ENCODE measurements around the gene PHGDH. TPM values are rescaled to one million over a fixed set of nuclear protein-coding genes. Genes with fewer than 3 reads are reported as not detected.

PHGDH gene
- total RNA-seq, 1 donor from 2014 or later, result 168 TPM

DNA sequence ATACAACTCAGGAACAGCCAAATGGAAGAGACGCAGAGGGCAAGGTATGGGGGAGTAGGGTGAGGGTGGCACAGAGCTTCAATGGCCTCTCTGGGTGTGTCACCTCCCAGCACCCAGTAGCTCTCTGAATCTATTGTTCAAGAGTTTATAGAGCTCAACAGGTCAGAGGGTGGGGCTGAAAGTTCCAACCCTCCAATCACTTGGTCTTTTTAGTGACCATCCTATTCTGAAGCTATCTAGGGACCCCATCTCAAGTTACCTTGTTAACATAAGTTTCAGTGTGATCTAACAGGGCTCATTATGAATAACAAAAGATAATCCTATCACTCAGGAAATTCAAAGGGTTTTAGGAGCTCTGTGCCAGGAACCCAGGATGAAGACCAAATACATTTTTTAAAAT lies 32.5 kb upstream of the PHGDH start:
- DNase-seq (ENCODE audit: low read depth) (no peak), FAIRE-seq (no peak)
- Histone ChIP-seq H3K4me3 (ENCODE audit: low read depth, low read length) (no peak overlapping the region), H3K27me3 (ENCODE audit: control insufficient read depth, insufficient read depth, low read length) (no peaks in the 10 kb centered on the region), H3K36me3 (ENCODE audit: control insufficient read depth, insufficient read depth, low read length) (no peaks in the 10 kb centered on the region)
- no peak for TF ChIP-seq CTCF (IDR thresholded peaks at IDR 0.05; ENCODE audit: insufficient read depth, low read length, severe bottlenecking)

GRCh38 chr1:119680193-119680592 lies 31.5 kb upstream of the PHGDH start:
- H3K36me3 ChIP-seq (ENCODE audit: control insufficient read depth, insufficient read depth, low read length), result no peaks in the 10 kb centered on the region
- H3K27me3 ChIP-seq (ENCODE audit: control insufficient read depth, insufficient read depth, low read length), result no peaks in the 10 kb centered on the region
- no peak overlapping the region for H3K4me3 ChIP-seq (ENCODE audit: low read depth, low read length)
- DNase-seq (ENCODE audit: low read depth) (no peak), FAIRE-seq (no peak)
- TF ChIP-seq CTCF (IDR thresholded peaks at IDR 0.05; ENCODE audit: insufficient read depth, low read length, severe bottlenecking), result no peak

GRCh38 chr1:119680723-119681122 lies 31.0 kb upstream of the PHGDH start:
- H3K36me3 ChIP-seq (ENCODE audit: control insufficient read depth, insufficient read depth, low read length), result no peaks in the 10 kb centered on the region
- TF ChIP-seq CTCF (IDR thresholded peaks at IDR 0.05; ENCODE audit: insufficient read depth, low read length, severe bottlenecking), result no peak
- FAIRE-seq, result no peak
- no peak overlapping the region for H3K4me3 ChIP-seq (ENCODE audit: low read depth, low read length)
- DNase-seq (ENCODE audit: low read depth), result peak; percentile 56
- no peaks in the 10 kb centered on the region for H3K27me3 ChIP-seq (ENCODE audit: control insufficient read depth, insufficient read depth, low read length)

DNA sequence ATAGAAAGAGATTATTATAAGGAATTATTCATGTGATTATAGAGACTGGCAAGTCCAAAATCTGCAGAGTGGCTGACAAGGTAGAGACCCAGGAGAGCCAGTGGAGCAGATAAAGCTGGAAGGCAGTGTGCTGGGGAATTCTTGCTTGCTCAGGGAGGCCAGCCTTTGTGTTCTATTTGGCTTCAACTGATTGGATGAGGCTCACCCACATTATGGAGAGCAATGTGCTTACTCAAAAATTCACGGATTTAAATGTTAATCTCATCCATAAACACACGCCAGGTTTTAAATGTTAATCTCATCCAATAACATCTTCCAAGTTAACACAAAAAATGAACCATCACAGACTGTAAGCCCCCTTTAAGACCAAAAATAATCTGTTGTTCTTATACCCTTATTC lies 30.2 kb upstream of the PHGDH start:
- no peak for TF ChIP-seq CTCF (IDR thresholded peaks at IDR 0.05; ENCODE audit: insufficient read depth, low read length, severe bottlenecking)
- Histone ChIP-seq H3K27me3 (ENCODE audit: control insufficient read depth, insufficient read depth, low read length) (no peaks in the 10 kb centered on the region), H3K4me3 (ENCODE audit: low read depth, low read length) (no peak overlapping the region), H3K36me3 (ENCODE audit: control insufficient read depth, insufficient read depth, low read length) (no peaks in the 10 kb centered on the region)
- FAIRE-seq (no peak), DNase-seq (ENCODE audit: low read depth) (no peak)

DNA sequence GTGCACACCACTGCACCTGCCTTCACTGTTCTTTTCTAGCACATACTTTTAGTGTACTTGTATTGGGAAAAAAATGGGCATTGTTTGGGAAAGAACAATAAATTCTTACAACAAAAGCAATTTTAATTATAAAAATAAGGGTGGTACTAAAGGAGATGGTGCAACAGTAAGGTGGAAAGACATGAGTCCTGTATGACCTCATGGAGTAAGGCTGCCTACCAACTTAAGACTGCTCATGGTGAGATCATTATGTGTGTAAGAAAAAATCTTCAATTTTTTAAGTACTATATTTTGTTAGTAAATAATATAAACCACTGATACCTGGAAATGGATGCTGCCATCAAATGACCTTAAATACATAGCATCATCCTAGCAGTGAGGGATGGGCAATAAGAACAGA lies 29.6 kb upstream of the PHGDH start:
- Histone ChIP-seq H3K36me3 (ENCODE audit: control insufficient read depth, insufficient read depth, low read length) (no peaks in the 10 kb centered on the region), H3K27me3 (ENCODE audit: control insufficient read depth, insufficient read depth, low read length) (no peaks in the 10 kb centered on the region), H3K4me3 (ENCODE audit: low read depth, low read length) (no peak overlapping the region)
- FAIRE-seq (no peak), DNase-seq (ENCODE audit: low read depth) (peak; percentile 77)
- no peak for TF ChIP-seq CTCF (IDR thresholded peaks at IDR 0.05; ENCODE audit: insufficient read depth, low read length, severe bottlenecking)

DNA sequence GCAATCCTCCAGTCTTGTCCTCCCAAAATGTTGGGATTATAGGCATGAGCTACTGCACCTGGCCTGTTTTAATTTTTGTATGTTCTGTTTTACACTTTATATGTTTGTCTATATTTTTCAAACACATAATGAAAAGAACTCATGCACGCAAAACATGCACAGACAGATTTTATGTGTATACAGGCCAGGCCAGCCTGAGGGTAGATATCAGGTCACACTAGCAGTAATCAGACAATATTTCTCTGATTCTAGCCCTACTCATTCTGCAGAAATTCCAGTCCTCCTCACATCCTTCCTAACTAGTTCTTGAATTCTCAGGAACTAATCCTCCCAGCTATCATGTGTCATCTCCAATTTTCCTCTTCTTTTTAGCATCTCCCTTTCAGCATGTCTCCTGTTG lies 27.8 kb upstream of the PHGDH start:
- Histone ChIP-seq H3K27me3 (ENCODE audit: control insufficient read depth, insufficient read depth, low read length) (no peaks in the 10 kb centered on the region), H3K36me3 (ENCODE audit: control insufficient read depth, insufficient read depth, low read length) (no peaks in the 10 kb centered on the region), H3K4me3 (ENCODE audit: low read depth, low read length) (no peak overlapping the region)
- DNase-seq (ENCODE audit: low read depth), result peak; percentile 66
- no peak for FAIRE-seq
- TF ChIP-seq CTCF (IDR thresholded peaks at IDR 0.05; ENCODE audit: insufficient read depth, low read length, severe bottlenecking), result no peak

Data from bronchial epithelial cell (primary cell).